Ramos (cell line): ENCODE measurements around the gene EME2.

Experiments
- in situ Hi-C: fragments of 300-500 bp; cut with MboI; formaldehyde crosslinking; loops from one replicate; pipeline ENCODE4 v1.14.3; 2022; ENCODE audit warnings: low sequenced_read_pairs; ENCODE audit not compliant: unreplicated experiment

The EME2 gene

DNA sequence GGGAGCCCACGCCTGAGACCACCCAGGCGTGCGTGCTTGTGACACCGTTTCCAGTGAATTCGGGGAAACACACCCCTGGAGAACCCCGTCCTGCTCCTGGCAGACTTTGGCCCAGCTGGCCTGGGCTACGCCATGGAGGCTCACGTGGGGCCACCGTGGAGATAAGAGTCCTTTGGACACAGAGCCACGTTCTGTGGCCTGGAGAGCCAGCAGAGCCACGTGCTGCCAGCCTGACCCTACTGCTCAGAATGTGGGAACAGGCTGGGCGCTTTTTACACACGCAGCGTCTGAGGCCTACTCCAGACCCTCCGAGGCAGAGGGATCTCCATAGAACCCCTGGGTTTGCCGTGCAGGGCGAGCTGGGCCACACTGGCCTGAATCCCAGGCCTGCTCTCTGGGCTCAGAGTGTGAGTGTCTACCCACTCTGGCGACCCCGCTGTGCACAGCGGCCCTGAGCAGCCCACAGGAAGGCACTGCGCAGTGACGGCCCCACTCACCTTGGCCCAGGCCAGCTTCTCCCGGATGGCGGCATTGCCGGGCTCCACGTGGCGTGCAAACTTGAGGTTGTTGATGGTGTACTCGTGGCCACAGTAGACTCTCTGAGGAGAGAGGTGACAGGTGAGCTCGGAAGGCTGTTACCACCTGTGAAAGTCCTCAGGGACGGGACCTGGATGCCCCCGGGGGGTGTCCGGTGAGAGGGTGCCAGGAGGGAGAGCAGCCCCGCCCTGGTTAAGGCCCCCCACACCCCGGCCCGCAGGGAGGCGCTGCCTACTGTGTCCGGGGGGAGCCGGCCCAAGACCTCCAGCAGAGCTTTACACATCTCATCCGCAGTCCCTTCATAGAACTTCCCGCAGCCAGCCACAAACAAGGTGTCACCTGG, 44.0 kb downstream of the EME2 start:
- in situ Hi-C loops = no loop called here

GRCh38 chr16:1817276-1817589, 44.6 kb downstream of the EME2 start:
- in situ Hi-C loops = no loop called here

- in situ Hi-C loops = no loop called here
These were observed 45.1 kb downstream of the EME2 start for GRCh38 chr16:1817716-1818115.

DNA sequence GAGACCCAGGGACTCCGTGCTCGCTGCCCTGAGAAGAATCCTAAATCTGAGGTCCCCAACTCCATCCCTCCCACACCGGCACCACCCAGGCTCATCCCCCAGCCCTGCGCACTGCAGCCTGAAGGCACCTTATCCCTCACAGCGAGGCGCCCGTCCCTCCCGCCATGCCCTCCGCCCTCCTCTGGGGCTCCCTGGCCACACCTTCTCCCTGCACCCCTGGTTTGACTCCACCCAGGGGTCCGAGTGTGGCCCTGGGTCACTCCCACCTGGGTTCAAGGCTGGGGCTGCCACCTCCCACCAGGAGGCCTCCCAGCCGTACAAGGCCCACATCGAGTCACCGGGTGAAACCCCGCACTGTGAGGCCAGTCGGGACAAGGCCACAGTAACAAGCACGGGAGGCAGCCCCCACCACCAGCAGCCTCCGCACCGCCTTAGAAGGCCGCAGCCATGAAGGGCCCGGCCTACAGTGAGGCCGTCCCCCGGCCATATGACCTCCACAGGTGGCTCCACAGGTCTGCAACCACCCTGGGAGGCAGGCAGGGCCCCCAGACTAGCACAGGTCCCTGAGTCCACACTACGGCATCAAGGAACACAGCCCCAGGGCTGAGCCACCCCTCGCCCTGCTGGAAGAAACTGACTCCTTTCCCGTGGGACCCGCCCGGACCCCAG, 45.7 kb downstream of the EME2 start:
- in situ Hi-C loops = no loop called here

- in situ Hi-C loops = no loop called here
These were observed 46.4 kb downstream of the EME2 start for GRCh38 chr16:1818873-1819525.

DNA sequence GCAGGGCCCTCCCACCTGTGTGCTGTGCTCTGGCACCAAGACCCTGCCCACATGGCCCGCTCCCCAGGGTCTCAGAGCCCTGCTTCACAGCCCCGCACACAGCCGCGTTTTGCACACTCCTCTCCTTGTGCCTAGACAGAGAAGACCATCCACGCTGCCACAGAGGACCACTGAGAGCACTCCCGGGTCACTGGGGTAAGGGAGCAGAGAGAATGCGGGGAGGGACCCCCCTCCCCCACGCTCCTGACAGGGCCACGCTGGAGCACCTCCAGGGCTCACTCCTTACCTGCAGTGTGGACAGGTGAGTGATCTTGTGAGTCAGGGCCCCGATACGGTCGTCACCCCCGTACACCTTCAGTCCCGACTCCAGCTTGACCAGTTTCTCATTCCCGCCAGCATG, 47.0 kb downstream of the EME2 start:
- in situ Hi-C loops = no loop called here

DNA sequence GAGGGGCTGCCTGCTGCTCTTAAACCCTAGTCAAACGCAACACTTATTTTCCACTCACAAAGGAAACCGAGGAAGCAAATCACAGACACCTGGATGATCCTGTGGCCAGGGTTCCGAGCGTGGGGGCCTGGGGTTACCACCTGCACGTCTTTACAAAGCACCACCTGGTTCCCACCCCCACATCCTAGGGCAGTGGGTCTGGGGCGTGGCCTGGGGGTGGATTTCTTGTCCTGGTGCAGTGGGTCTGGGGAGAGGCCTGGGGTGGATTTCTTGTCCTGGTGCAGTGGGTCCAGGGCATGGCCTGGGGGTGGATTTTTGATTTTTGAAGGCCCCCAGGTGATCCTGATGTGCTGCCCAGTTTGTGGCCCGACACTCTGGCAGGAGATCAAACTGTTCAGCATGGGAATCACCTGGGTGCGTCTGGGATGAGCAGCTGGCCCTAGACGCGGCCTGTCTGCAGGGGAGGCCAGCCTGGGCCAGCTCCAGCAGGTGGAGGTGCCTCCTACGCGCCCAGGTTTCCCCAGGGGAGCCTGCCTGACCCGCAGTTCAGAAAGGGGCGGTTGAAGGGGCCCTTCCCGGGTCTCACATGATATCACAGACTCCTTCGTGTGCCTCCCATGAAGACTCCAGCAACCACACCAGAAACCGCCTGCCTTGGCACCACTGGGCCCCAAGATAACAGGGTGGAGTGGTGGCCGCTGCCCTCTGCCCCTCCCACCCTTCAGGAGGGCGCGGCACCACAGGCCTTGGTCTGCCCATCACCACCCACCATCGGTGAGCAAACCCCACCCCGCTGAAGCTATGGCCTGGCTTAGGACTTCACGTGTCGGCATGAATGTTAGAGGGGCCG, 47.7 kb downstream of the EME2 start:
- in situ Hi-C loops = no loop called here

DNA sequence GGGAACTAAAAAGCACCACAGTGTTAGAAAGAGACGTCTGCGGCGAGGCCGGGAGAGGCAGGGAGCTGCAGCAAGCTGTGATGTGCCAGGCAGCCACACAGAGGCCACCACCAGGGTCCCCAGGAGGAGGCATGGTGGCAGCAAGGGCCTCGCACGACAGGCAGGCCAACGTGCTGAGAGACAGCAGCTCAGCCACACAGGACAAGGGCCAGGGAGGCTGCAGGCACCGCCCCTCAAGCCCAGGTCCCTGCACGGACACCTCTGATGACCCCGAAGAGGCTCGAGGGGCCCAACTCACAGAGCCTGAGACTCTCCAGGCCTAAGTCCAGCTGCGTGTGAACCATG, 48.3 kb downstream of the EME2 start:
- in situ Hi-C loops = no loop called here

- in situ Hi-C loops = no loop called here
These were observed 49.4 kb downstream of the EME2 start for GRCh38 chr16:1821861-1822611.

- in situ Hi-C loops = no loop called here
These were observed 50.2 kb downstream of the EME2 start for GRCh38 chr16:1822801-1823200.

DNA sequence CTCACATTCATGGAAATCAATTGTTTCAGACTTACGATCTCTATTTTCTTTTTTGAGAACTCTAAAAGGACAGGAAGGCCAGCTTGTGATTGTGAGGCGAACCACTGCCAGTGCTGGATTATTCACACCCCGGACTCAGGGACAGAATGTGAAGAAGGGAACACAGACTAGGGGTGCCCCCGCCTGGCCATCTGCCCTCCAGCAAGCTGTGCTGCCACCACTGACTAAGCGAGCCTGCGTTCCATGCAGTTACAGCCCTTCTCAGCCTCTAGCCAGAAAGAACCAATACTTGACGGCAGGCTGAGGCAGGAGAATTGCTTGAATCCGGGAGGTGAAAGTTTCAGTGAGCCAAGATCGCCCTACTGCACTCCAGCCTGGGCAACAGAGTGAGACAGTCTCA, 51.2 kb downstream of the EME2 start:
- in situ Hi-C loops = no loop called here

DNA sequence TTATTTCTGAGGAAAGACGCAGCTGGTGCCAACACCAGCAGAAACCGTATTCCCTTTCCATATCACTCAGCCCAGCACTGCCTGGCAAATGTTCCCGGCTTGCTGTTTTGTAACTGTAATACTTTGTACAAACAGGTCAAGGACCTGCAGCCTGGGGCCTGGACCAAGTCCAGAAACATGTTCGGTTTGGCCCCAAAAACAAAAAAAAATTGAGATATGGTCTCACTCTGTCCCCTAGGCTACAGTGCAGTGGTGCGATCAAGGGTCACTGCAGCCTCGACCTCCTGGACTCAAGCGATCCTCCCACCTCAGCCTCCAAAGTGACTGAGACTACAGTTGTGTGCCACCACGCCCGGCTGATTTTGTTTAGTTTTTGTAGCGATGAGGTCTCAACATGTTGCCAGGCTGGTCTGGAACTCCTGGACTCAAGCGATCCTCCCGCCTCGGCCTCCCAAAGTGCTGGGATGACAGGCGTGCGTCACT, 52.8 kb downstream of the EME2 start:
- in situ Hi-C loops = no loop called here
